ENCODE data around the gene SYT5.

DNA sequence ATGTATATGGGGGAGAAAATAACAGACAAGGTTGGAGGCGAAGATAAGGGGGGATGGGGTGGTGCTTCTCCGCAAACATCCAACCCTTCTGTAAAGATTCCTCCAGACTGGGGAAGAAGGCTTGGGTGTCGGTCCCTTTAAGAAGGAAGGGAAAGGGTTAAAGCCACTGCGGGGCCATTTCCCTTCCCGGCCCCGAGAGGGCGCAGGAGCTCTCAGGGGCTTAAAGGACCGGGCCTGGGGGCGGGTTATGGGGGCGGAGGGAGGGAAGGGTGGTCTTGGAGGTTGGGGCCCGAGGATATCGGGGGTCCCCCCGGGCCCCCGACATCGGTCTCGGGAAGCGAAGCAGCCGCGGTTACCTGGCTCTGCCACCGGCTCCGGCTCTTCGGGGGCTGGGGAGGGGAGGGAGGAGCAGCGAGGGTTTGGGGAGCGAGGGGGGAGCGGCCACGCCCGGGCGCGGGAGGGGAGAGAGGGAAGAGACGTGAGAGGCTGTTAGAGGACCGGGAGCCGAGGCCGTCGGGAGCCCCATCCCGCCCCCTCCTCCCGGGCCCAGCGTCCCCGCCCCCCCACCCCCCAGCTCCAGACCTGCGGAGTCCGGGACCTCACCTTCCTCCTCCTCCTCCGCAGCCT is 33.9 kb downstream of the SYT5 start:
- TF ChIP-seq, protein P1, sequence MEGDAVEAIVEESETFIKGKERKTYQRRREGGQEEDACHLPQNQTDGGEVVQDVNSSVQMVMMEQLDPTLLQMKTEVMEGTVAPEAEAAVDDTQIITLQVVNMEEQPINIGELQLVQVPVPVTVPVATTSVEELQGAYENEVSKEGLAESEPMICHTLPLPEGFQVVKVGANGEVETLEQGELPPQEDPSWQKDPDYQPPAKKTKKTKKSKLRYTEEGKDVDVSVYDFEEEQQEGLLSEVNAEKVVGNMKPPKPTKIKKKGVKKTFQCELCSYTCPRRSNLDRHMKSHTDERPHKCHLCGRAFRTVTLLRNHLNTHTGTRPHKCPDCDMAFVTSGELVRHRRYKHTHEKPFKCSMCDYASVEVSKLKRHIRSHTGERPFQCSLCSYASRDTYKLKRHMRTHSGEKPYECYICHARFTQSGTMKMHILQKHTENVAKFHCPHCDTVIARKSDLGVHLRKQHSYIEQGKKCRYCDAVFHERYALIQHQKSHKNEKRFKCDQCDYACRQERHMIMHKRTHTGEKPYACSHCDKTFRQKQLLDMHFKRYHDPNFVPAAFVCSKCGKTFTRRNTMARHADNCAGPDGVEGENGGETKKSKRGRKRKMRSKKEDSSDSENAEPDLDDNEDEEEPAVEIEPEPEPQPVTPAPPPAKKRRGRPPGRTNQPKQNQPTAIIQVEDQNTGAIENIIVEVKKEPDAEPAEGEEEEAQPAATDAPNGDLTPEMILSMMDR (IDR thresholded peaks at IDR 0.05), result no peak
- no peak for TF ChIP-seq POLR2A (IDR thresholded peaks at IDR 0.05)

Measured in prostate gland (tissue), 2 donors.